Coronary artery (tissue), 2 donors: ENCODE results near the gene CMIP.

Source experiments
- DNase-seq: peaks from one replicate; pipeline ENCODE4 v3.0.0-alpha.2; 2017; ENCODE audit warnings: low spot score
- H3K27ac ChIP-seq, 2 donors: fragments of 200-600 bp; sonication (generic); one replicate each; pipeline ENCODE4 v1.5.1; 2016 to 2019
- H3K4me3 ChIP-seq: fragments of 200-600 bp; sonication (generic); 2 replicates; pipeline ENCODE4 v1.5.1; 2016; ENCODE audit warnings: mild to moderate bottlenecking, moderate library complexity
- TF ChIP-seq, protein P1 (sequence below): fragments of 200-600 bp; sonication (generic); IDR thresholded peaks from one replicate; pipeline ENCODE4 v1.5.1; 2019; ENCODE audit warnings: antibody characterized with exemption

The CMIP gene

DNA sequence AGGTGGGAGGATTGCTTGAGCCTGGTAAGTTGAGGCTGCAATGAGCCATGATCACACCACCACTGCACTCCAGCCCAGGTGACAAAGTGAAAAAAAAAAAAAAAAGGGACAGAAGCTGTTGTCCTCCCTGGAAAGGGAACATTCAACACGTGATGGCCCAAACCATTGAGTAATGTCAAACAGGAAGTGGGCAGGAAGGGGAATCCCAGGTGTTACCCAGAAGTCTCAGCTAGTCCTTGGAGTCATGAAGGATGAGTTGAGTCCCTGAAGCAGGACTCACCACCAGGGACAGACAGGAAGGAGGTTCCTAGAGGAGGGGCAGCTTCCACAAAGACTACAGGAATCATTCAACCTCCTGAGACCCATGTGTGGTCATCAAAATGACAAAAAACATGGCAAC is 19.8 kb upstream of the CMIP start:
- Histone ChIP-seq H3K27ac (no peak overlapping the region), H3K4me3 (no peak overlapping the region)
- no peak for DNase-seq
- TF ChIP-seq, protein P1, sequence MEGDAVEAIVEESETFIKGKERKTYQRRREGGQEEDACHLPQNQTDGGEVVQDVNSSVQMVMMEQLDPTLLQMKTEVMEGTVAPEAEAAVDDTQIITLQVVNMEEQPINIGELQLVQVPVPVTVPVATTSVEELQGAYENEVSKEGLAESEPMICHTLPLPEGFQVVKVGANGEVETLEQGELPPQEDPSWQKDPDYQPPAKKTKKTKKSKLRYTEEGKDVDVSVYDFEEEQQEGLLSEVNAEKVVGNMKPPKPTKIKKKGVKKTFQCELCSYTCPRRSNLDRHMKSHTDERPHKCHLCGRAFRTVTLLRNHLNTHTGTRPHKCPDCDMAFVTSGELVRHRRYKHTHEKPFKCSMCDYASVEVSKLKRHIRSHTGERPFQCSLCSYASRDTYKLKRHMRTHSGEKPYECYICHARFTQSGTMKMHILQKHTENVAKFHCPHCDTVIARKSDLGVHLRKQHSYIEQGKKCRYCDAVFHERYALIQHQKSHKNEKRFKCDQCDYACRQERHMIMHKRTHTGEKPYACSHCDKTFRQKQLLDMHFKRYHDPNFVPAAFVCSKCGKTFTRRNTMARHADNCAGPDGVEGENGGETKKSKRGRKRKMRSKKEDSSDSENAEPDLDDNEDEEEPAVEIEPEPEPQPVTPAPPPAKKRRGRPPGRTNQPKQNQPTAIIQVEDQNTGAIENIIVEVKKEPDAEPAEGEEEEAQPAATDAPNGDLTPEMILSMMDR, result no peak

DNA sequence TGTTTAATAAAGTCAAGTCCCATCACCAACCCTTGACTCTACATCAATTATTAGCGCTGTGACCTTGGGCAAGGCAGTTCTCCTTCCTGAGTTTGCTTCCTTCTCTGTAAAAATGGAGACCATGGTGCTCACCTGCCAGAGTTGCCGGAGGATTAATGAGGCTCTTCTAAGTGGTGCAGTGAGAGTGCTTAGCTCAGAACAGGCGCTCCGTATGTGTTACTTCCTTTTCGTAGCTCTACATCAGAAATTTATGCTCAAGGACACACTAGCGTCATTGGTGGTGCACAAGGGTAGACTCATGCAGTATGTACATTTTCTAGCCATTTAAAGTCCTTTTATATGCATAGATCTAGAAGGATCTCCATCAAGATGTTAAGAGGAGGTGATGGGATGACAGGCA is 17.4 kb upstream of the CMIP start:
- no peak overlapping the region for H3K27ac ChIP-seq

DNA sequence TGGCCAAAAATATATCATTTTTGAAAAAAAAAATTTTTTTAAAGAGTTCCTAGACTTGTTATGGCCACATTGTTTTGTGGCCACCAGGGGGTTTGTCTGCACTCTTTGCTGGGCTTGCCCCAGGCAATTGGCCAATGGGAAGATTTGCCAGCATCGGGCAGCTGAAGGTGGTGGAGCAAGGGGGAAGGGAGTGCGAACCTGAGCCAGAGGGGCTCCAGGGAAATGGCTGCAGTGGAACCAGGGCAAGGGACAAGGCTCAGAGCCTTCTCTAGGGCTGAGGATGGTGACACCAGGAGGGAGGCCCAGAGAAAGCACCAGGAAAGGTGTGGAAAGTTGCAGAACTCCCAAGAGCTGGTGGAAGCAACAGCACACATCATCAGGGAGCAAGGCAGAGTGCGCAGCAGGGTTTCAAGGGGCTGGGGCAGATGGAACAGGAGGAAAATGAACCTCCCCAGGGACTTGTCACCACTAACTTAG is 15.5 kb upstream of the CMIP start:
- Histone ChIP-seq H3K4me3 (no peak overlapping the region), H3K27ac (no peak overlapping the region)
- no peak for DNase-seq
- TF ChIP-seq, protein P1, result no peak

More for the DNA sequence above, 17.4 kb upstream of the CMIP start:
- DNase-seq, result no peak
- no peak overlapping the region for H3K4me3 ChIP-seq
- TF ChIP-seq, protein P1, result no peak

DNA sequence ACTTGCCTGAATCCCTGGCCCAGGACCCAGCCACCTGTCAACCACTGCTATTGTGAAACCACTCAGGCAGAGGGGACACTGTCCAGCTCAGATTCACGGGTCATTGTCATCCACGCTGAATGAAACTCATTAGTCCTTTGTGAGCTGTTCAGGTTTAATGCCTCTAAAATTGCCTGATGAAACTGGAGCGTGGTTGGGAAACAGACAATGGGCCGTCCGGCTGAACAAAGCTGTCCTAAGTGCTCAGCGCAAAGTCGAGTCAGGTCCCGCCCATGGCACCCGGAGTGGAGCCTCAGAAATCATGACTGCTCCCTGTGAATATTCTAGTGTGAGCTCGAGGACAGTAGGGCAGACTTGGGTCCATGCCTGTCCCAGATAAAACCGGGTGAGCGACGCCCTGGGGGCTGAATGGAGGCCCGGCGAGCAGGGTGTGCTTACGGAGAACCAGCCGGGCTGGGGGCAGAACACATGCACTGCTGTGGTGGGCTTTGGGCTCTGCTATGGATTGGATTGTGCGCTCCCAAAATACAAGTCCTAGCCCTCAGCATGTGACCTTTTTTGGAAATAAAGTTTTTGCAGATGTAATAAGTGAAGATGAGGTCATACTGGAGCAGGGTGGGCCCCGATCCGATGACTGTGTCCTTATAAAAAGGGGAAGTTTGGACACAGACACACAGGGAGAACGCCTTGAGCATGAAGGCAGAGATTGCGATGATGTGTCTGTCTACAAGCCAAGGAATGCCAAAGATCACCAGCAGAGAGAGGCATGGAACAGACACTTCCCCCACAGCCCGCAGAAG is 12.9 kb upstream of the CMIP start:
- TF ChIP-seq, protein P1, result no peak
- no peak for DNase-seq
- Histone ChIP-seq H3K27ac (peak overlapping the region in 1 of 2 donors; percentile 68), H3K4me3 (no peak overlapping the region)

DNA sequence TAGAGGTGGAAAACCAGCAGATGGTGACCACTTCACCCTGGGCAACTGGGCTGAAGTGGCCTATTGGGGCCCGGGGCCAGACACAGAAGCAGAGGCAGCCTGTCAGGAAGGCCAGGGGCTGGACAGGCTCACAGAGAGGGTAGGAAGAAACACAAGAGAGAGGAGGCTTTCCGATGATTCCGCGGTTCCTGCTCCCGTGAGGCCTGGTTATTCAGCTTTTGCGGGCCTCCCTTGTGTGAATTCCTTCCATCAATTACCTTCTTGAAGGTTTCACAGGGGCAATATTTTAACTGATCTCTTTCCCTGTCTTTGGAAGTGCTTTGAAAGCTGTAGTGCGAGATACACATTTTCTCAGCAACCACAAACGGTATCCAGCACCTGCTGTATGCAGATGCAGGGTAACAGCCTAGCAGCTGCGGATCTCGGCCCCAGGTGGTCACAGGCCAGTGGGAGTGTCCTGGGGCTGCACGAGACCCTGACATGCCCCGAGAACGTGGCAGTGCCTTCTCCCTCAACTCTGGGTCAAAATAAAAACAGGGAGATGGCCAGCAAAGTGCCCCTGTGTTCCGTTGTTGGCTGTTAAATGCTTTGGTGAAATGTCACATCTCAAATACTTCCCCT is 11.6 kb upstream of the CMIP start:
- no peak overlapping the region for H3K4me3 ChIP-seq
- TF ChIP-seq, protein P1, result no peak
- H3K27ac ChIP-seq, result no peak overlapping the region
- no peak for DNase-seq

DNA sequence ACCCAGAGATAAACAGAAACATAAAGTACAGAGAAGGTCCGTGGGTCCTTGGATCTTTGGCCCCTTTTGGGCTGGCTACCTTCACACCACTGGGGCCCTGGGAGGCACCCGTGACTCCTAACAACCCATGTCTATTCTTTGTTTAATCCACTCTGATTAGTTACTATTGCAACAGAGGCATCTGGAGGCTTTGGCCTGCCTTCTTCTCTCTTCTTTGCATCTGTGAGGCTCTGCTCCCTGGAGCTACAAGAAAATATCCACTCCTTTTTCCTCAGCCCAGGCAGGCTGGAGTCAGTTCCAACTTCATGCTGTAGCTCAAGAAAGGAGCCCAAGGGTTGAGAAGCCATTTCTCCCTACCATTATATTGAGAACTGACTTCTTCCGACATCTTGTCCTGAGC is 9.5 kb upstream of the CMIP start:
- DNase-seq, result no peak
- no peak overlapping the region for H3K27ac ChIP-seq
- no peak overlapping the region for H3K4me3 ChIP-seq
- TF ChIP-seq, protein P1, result no peak

DNA sequence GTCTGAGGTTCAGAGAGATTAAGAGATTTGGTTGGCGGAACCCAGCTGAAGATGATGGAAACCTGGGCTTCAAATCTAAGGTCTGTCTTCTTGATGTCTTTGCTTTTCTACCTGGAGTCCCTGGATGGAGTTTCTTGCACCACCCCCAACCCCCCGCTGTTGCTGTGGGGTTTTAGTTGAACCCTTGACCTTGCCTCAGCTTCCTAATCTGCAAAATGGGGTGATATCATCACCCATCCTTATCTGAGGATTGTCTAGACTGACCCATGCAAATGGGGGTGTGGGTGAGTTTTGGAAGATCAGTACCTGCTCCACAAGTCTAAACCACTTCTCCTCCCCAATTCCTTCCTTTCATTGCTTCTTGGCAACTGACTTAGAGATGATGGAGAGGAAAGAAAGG is 9.0 kb upstream of the CMIP start:
- Histone ChIP-seq H3K27ac (no peak overlapping the region), H3K4me3 (no peak overlapping the region)
- TF ChIP-seq, protein P1, result no peak
- no peak for DNase-seq
